ENCODE measurements around the gene MAPT. TPM values are rescaled to one million over a fixed set of nuclear protein-coding genes. Genes with fewer than 3 reads are reported as not detected.

Gene MAPT
- polyA plus RNA-seq, 3 donors: 0.04 TPM; not detected in 2

DNA sequence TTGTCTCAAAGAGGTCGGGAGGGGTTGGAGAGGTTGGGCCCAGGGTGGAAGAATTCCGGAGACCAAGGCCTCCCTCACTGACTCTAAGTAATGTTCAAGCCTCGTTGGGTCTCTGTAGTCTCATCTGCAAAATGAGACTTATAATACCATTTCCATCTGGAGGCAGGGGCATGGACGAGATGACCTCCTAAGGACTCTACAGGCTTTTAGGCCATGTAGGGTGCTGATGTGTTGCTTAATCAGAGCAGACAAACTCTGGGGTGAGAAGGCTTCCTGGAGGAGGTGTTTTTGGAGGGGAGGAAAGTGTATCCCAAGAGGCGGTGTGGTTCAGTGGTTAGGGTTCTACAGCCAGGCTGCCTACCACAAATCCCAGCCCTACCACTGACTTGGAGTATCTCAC lies 46.6 kb upstream of the MAPT start:
- no peaks in the 10 kb centered on the region for H3K9me3 ChIP-seq (replicated peaks in 1 of 2; ENCODE audit: control insufficient read depth in 1 of 2, insufficient read depth in 1 of 2, low read length in 2 of 2)
- no peak overlapping the region for H3K27ac ChIP-seq (ENCODE audit: low read depth in 1 of 2, low read length in 2 of 2)
- H3K9ac ChIP-seq (ENCODE audit: insufficient read depth, low read length, poor library complexity, severe bottlenecking): no peak overlapping the region
- TF ChIP-seq, protein P1, sequence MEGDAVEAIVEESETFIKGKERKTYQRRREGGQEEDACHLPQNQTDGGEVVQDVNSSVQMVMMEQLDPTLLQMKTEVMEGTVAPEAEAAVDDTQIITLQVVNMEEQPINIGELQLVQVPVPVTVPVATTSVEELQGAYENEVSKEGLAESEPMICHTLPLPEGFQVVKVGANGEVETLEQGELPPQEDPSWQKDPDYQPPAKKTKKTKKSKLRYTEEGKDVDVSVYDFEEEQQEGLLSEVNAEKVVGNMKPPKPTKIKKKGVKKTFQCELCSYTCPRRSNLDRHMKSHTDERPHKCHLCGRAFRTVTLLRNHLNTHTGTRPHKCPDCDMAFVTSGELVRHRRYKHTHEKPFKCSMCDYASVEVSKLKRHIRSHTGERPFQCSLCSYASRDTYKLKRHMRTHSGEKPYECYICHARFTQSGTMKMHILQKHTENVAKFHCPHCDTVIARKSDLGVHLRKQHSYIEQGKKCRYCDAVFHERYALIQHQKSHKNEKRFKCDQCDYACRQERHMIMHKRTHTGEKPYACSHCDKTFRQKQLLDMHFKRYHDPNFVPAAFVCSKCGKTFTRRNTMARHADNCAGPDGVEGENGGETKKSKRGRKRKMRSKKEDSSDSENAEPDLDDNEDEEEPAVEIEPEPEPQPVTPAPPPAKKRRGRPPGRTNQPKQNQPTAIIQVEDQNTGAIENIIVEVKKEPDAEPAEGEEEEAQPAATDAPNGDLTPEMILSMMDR (IDR thresholded peaks at IDR 0.05): no peak
- no peaks in the 10 kb centered on the region for H3K4me1 ChIP-seq (ENCODE audit: control insufficient read depth in 1 of 2, insufficient read depth in 2 of 2, low read length in 2 of 2)
- H3K27me3 Mint-ChIP-seq (ENCODE audit: low read depth in 3 of 3): peaks cover 7 to 28% (median 20%) of the 10 kb centered on the region in 3 donors
- no peak overlapping the region for H3K4me3 Mint-ChIP-seq
- 86% methylated on average over 1 of the region's 5 CpGs for WGBS (ENCODE audit: insufficient coverage)
- H4K20me1 ChIP-seq (ENCODE audit: insufficient read depth, low read length): no peaks in the 10 kb centered on the region
- peaks cover 0 to 12% of the 10 kb centered on the region in 2 donors for H3K27me3 ChIP-seq (ENCODE audit: control insufficient read depth in 2 of 2, insufficient read depth in 2 of 2, low read length in 2 of 2)
- H3K4me2 ChIP-seq (replicated peaks; ENCODE audit: extremely low read depth, low read length, poor library complexity, severe bottlenecking): no peak overlapping the region
- H3K4me3 ChIP-seq (replicated peaks in 1 of 3; ENCODE audit: low read depth in 2 of 3, low read length in 3 of 3): no peak overlapping the region
- no peak overlapping the region for H2AFZ ChIP-seq (ENCODE audit: insufficient read depth, low read depth, low read length, poor library complexity, severe bottlenecking)
- DNase-seq: no peak
- intact Hi-C loops (cut with micrococcal nuclease): no loop called here
- no peaks in the 10 kb centered on the region for H3K79me2 ChIP-seq (ENCODE audit: insufficient read depth, low read length)
- peaks cover 3% of the 10 kb centered on the region for H3K4me1 Mint-ChIP-seq
- no peaks in the 10 kb centered on the region for H3K36me3 ChIP-seq (replicated peaks in 1 of 2; ENCODE audit: control insufficient read depth in 1 of 2, insufficient read depth in 2 of 2, low read length in 2 of 2)
- no peak overlapping the region for H3K27ac Mint-ChIP-seq
- no peaks in the 10 kb centered on the region for H3K36me3 Mint-ChIP-seq
- no peaks in the 10 kb centered on the region for H3K9me3 Mint-ChIP-seq

DNA sequence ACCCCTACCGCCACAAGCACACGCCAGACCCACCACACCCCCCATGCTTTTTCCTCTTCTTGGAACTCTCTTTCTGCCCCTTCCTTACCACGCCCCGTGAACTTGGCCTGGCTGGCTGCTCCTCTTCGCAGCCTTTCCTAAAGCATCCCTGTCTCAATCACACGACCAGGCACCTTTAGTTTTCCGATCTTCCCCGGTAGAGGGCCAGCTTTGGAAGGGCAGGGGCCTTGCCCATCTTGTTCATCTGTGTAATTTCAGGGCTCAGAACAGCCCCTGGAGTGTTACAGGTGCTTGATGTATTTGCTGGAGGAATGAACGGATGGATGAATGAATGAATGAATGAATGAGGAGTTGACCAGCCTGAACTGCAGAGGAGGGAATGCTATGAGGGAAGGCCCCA lies 45.9 kb upstream of the MAPT start:
- Mint-ChIP-seq H3K4me1 (peaks cover 3% of the 10 kb centered on the region), H3K36me3 (no peaks in the 10 kb centered on the region), H3K27ac (no peak overlapping the region), H3K27me3 (ENCODE audit: low read depth in 3 of 3) (peaks cover 12 to 28% (median 20%) of the 10 kb centered on the region in 3 donors), H3K4me3 (no peak overlapping the region), H3K9me3 (no peaks in the 10 kb centered on the region)
- Histone ChIP-seq H3K36me3 (replicated peaks in 1 of 2; ENCODE audit: control insufficient read depth in 1 of 2, insufficient read depth in 2 of 2, low read length in 2 of 2) (no peaks in the 10 kb centered on the region), H4K20me1 (ENCODE audit: insufficient read depth, low read length) (no peaks in the 10 kb centered on the region), H3K79me2 (ENCODE audit: insufficient read depth, low read length) (no peaks in the 10 kb centered on the region), H3K4me3 (replicated peaks in 1 of 3; ENCODE audit: low read depth in 2 of 3, low read length in 3 of 3) (no peak overlapping the region), H3K9me3 (replicated peaks in 1 of 2; ENCODE audit: control insufficient read depth in 1 of 2, insufficient read depth in 1 of 2, low read length in 2 of 2) (no peaks in the 10 kb centered on the region), H3K27me3 (ENCODE audit: control insufficient read depth in 2 of 2, insufficient read depth in 2 of 2, low read length in 2 of 2) (peaks cover 0 to 12% of the 10 kb centered on the region in 2 donors), H3K4me1 (ENCODE audit: control insufficient read depth in 1 of 2, insufficient read depth in 2 of 2, low read length in 2 of 2) (no peaks in the 10 kb centered on the region), H3K9ac (ENCODE audit: insufficient read depth, low read length, poor library complexity, severe bottlenecking) (no peak overlapping the region), H3K4me2 (replicated peaks; ENCODE audit: extremely low read depth, low read length, poor library complexity, severe bottlenecking) (no peak overlapping the region), H2AFZ (ENCODE audit: insufficient read depth, low read depth, low read length, poor library complexity, severe bottlenecking) (no peak overlapping the region), H3K27ac (ENCODE audit: low read depth in 1 of 2, low read length in 2 of 2) (no peak overlapping the region)
- TF ChIP-seq, protein P1 (IDR thresholded peaks at IDR 0.05): no peak
- no peak for DNase-seq
- intact Hi-C loops (cut with micrococcal nuclease): no loop called here
- WGBS (ENCODE audit: insufficient coverage): 86% methylated on average over 7 of the region's 9 CpGs
